HepG2 (cell line): ENCODE results near the gene NTN3. TPM values are rescaled to one million over a fixed set of nuclear protein-coding genes. Genes with fewer than 3 reads are reported as not detected.

ENCODE experiments used
- HNRNPLL ChIP-seq: fragments of 200-400 bp; formaldehyde crosslinking; IDR thresholded peaks from 2 replicates; pipeline ENCODE4 v1.6.1; 2017; ENCODE audit warnings: mild to moderate bottlenecking, low read depth, low read length; ENCODE audit not compliant: poor library complexity, severe bottlenecking
- PHF21A ChIP-seq: sonication (generic); formaldehyde crosslinking; IDR thresholded peaks from 2 replicates; pipeline ENCODE4 v1.5.0; 2020; ENCODE audit warnings: mild to moderate bottlenecking, missing genetic modification reagents
- SATB2 ChIP-seq: sonication (generic); formaldehyde crosslinking; IDR thresholded peaks from 2 replicates; pipeline ENCODE4 v1.5.0; 2020; ENCODE audit warnings: missing genetic modification reagents
- SMARCC2 ChIP-seq: fragments of 450-650 bp; IDR thresholded peaks from 2 replicates; pipeline ENCODE4 v1.6.1; 2017; ENCODE audit warnings: antibody characterized with exemption, mild to moderate bottlenecking
- SMYD3 ChIP-seq: sonication (generic); formaldehyde crosslinking; IDR thresholded peaks from 2 replicates; pipeline ENCODE4 v1.8.1; 2023; ENCODE audit warnings: mild to moderate bottlenecking, missing genetic modification reagents
- STAG1 ChIP-seq: sonication (generic); formaldehyde crosslinking; IDR thresholded peaks from 2 replicates; pipeline ENCODE4 v1.4.0; 2020; ENCODE audit warnings: missing genetic modification reagents
- TOE1 ChIP-seq: sonication (generic); formaldehyde crosslinking; IDR thresholded peaks from 2 replicates; pipeline ENCODE4 v1.4.0; 2020; ENCODE audit warnings: mild to moderate bottlenecking, missing genetic modification reagents
- ZNF431 ChIP-seq: sonication (generic); formaldehyde crosslinking; IDR thresholded peaks from 2 replicates; pipeline ENCODE4 v1.9.0; 2022; ENCODE audit warnings: missing genetic modification reagents, low read depth, mild to moderate bottlenecking, borderline replicate concordance
- ZNF777 ChIP-seq: sonication (generic); formaldehyde crosslinking; IDR thresholded peaks from 2 replicates; pipeline ENCODE4 v1.4.0; 2020; ENCODE audit warnings: missing genetic modification reagents
- polyA plus RNA-seq, 8 experiments: library from polyadenylated mRNA; depleted of rRNA in 3 of 8; stranded (reverse) in 7 of 8; unstranded in 1 of 8; fragments of >200 nt; fragmentation: Illumina TruSeq in 4 of 8; extraction: Trizol in 4 of 8; gene quantifications; 2 replicates each; pipeline versions ENCODE4 v1.2.1 to v1.2.3, GENCODE V29; 2011 to 2016; ENCODE audit warnings: low read depth in 4 of 8, missing spikeins in 1 of 8, mixed read lengths in 1 of 8; ENCODE audit not compliant: insufficient read depth in 1 of 8
- total RNA-seq, 5 experiments: library from RNA; depleted of rRNA; stranded (reverse); fragments of >200 nt; fragmentation: Illumina TruSeq; extraction: Trizol; gene quantifications; 2 replicates each; pipeline ENCODE4 v1.2.3, GENCODE V29; 2016; ENCODE audit warnings: low read depth in 1 of 5
- TF ChIP-seq, protein P1 (sequence below): sonication (generic); formaldehyde crosslinking; IDR thresholded peaks from 2 replicates; pipeline ENCODE4 v1.4.0; 2020; ENCODE audit warnings: mild to moderate bottlenecking, low read depth, missing genetic modification reagents
- TF ChIP-seq, protein P2 (sequence below): sonication (generic); formaldehyde crosslinking; IDR thresholded peaks from 2 replicates; pipeline ENCODE4 v1.5.0; 2020; ENCODE audit warnings: mild to moderate bottlenecking, missing genetic modification reagents, moderate library complexity
- TF ChIP-seq, protein P3 (sequence below): IDR thresholded peaks from 2 replicates; pipeline ENCODE4 v1.6.1; 2016; ENCODE audit warnings: low read depth, control low read depth
- TF ChIP-seq, protein P4 (sequence below): sonication (generic); formaldehyde crosslinking; IDR thresholded peaks from 2 replicates; pipeline ENCODE4 v1.4.0; 2020; ENCODE audit warnings: missing genetic modification reagents
- TF ChIP-seq, protein P5 (sequence below): sonication (generic); formaldehyde crosslinking; IDR thresholded peaks from 2 replicates; pipeline ENCODE4 v1.5.0; 2020; ENCODE audit warnings: mild to moderate bottlenecking, missing genetic modification reagents, borderline replicate concordance

Gene NTN3
- total and polyA plus RNA-seq, 2 of the 13 experiments (the other 11 are each of a cell fraction or from before 2014, with no cell fraction given): 0.09 to 0.20 TPM

DNA sequence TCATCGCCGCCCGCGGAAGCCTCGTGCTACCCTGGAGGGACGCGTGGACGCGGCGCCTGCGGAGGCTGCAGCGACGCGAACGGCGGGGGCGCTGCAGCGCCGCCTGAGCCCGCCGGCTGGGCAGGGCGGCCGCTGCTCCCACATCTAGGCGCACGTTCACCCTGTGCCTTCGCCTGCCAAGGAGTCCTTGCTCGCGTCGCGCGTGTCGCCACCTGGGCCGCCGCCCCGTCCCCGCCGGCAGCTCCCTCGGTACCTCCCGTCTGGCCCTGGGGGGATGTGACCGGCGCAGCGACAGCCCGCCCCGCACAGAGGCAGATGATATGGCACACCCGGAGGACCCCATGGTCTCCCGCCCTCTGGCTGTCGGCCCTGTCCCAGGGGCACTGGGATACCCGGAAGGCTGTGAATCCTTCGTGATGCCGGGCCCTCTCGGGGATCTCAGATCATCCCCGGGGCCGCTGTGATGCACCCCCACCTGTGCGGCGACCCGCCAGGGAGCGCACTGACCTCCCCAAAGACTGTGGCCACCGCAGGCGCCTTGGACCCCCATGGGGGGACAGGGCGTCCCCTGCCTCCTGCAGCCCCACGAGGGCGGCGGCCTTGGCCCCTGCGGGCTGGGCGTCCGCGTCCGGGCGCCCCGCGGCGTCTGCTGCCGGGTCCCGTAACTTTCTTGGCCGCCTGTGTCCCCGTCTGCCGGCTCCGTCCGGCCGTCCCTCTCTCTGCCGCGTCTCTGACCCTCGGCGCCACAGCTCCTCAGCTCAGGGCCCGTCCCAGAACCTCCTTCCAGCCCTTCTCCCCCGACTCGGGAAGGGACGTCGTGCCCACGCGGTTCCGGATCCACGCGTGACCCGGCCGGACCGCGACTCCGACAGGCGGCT, 3.1 kb downstream of the NTN3 start (continued):
- TF ChIP-seq HNRNPLL (peak; percentile 16), SMYD3 (CRISPR knock-in tag) (no peak), TOE1 (CRISPR knock-in tag) (no peak), ZNF431 (CRISPR knock-in tag) (0 out of 2 replicates have a peak, but pooled peaks have one; percentile 15), SMARCC2 (no peak), ZNF777 (CRISPR knock-in tag) (peak; percentile 82), STAG1 (peak; percentile 47; the same call in 1 of the 2 replicates), PHF21A (CRISPR knock-in tag) (peak; percentile 51; the same call in 1 of the 2 replicates), SATB2 (CRISPR knock-in tag) (0 out of 2 replicates have a peak, but pooled peaks have one; percentile 25)
- TF ChIP-seq, protein P1, sequence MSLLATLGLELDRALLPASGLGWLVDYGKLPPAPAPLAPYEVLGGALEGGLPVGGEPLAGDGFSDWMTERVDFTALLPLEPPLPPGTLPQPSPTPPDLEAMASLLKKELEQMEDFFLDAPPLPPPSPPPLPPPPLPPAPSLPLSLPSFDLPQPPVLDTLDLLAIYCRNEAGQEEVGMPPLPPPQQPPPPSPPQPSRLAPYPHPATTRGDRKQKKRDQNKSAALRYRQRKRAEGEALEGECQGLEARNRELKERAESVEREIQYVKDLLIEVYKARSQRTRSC: no peak
- TF ChIP-seq, protein P2, sequence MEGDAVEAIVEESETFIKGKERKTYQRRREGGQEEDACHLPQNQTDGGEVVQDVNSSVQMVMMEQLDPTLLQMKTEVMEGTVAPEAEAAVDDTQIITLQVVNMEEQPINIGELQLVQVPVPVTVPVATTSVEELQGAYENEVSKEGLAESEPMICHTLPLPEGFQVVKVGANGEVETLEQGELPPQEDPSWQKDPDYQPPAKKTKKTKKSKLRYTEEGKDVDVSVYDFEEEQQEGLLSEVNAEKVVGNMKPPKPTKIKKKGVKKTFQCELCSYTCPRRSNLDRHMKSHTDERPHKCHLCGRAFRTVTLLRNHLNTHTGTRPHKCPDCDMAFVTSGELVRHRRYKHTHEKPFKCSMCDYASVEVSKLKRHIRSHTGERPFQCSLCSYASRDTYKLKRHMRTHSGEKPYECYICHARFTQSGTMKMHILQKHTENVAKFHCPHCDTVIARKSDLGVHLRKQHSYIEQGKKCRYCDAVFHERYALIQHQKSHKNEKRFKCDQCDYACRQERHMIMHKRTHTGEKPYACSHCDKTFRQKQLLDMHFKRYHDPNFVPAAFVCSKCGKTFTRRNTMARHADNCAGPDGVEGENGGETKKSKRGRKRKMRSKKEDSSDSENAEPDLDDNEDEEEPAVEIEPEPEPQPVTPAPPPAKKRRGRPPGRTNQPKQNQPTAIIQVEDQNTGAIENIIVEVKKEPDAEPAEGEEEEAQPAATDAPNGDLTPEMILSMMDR (CRISPR knock-in tag): peak; percentile 56
- TF ChIP-seq, protein P3, sequence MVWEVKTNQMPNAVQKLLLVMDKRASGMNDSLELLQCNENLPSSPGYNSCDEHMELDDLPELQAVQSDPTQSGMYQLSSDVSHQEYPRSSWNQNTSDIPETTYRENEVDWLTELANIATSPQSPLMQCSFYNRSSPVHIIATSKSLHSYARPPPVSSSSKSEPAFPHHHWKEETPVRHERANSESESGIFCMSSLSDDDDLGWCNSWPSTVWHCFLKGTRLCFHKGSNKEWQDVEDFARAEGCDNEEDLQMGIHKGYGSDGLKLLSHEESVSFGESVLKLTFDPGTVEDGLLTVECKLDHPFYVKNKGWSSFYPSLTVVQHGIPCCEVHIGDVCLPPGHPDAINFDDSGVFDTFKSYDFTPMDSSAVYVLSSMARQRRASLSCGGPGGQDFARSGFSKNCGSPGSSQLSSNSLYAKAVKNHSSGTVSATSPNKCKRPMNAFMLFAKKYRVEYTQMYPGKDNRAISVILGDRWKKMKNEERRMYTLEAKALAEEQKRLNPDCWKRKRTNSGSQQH (CRISPR knock-in tag): 0 out of 2 replicates have a peak, but pooled peaks have one; percentile 9
- TF ChIP-seq, protein P4, sequence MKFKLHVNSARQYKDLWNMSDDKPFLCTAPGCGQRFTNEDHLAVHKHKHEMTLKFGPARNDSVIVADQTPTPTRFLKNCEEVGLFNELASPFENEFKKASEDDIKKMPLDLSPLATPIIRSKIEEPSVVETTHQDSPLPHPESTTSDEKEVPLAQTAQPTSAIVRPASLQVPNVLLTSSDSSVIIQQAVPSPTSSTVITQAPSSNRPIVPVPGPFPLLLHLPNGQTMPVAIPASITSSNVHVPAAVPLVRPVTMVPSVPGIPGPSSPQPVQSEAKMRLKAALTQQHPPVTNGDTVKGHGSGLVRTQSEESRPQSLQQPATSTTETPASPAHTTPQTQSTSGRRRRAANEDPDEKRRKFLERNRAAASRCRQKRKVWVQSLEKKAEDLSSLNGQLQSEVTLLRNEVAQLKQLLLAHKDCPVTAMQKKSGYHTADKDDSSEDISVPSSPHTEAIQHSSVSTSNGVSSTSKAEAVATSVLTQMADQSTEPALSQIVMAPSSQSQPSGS (CRISPR knock-in tag): no peak
- TF ChIP-seq, protein P5, sequence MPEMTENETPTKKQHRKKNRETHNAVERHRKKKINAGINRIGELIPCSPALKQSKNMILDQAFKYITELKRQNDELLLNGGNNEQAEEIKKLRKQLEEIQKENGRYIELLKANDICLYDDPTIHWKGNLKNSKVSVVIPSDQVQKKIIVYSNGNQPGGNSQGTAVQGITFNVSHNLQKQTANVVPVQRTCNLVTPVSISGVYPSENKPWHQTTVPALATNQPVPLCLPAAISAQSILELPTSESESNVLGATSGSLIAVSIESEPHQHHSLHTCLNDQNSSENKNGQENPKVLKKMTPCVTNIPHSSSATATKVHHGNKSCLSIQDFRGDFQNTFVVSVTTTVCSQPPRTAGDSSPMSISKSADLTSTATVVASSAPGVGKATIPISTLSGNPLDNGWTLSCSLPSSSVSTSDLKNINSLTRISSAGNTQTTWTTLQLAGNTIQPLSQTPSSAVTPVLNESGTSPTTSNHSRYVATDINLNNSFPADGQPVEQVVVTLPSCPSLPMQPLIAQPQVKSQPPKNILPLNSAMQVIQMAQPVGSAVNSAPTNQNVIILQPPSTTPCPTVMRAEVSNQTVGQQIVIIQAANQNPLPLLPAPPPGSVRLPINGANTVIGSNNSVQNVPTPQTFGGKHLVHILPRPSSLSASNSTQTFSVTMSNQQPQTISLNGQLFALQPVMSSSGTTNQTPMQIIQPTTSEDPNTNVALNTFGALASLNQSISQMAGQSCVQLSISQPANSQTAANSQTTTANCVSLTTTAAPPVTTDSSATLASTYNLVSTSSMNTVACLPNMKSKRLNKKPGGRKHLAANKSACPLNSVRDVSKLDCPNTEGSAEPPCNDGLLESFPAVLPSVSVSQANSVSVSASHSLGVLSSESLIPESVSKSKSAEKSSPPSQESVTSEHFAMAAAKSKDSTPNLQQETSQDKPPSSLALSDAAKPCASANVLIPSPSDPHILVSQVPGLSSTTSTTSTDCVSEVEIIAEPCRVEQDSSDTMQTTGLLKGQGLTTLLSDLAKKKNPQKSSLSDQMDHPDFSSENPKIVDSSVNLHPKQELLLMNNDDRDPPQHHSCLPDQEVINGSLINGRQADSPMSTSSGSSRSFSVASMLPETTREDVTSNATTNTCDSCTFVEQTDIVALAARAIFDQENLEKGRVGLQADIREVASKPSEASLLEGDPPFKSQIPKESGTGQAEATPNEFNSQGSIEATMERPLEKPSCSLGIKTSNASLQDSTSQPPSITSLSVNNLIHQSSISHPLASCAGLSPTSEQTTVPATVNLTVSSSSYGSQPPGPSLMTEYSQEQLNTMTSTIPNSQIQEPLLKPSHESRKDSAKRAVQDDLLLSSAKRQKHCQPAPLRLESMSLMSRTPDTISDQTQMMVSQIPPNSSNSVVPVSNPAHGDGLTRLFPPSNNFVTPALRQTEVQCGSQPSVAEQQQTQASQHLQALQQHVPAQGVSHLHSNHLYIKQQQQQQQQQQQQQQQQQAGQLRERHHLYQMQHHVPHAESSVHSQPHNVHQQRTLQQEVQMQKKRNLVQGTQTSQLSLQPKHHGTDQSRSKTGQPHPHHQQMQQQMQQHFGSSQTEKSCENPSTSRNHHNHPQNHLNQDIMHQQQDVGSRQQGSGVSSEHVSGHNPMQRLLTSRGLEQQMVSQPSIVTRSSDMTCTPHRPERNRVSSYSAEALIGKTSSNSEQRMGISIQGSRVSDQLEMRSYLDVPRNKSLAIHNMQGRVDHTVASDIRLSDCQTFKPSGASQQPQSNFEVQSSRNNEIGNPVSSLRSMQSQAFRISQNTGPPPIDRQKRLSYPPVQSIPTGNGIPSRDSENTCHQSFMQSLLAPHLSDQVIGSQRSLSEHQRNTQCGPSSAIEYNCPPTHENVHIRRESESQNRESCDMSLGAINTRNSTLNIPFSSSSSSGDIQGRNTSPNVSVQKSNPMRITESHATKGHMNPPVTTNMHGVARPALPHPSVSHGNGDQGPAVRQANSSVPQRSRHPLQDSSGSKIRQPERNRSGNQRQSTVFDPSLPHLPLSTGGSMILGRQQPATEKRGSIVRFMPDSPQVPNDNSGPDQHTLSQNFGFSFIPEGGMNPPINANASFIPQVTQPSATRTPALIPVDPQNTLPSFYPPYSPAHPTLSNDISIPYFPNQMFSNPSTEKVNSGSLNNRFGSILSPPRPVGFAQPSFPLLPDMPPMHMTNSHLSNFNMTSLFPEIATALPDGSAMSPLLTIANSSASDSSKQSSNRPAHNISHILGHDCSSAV (CRISPR knock-in tag): no peak
